BE2C (cell line): ENCODE results near the gene GNAT2.

ENCODE experiments used
- DNase-seq: peaks from one replicate; pipeline ENCODE4 v3.0.0-alpha.2; 2020
- H3K27me3 ChIP-seq: fragments of 250-450 bp; sonication (Bioruptor Pico); 2 replicates; pipeline ENCODE4 v1.5.1; 2020; ENCODE audit warnings: mild to moderate bottlenecking
- H3K36me3 ChIP-seq: fragments of 250-450 bp; sonication (Bioruptor Pico); 2 replicates; pipeline ENCODE4 v1.5.1; 2020; ENCODE audit warnings: mild to moderate bottlenecking
- H3K4me1 ChIP-seq: fragments of 250-450 bp; sonication (Bioruptor Pico); 2 replicates; pipeline ENCODE4 v1.5.1; 2020
- H3K4me3 ChIP-seq: 2 replicates; pipeline ENCODE4 v1.5.1; 2011; ENCODE audit warnings: low read depth, low read length
- H3K9me3 ChIP-seq: fragments of 250-450 bp; sonication (Bioruptor Pico); 2 replicates; pipeline ENCODE4 v1.5.1; 2020
- TF ChIP-seq, protein P1 (sequence below): IDR thresholded peaks from 2 replicates; pipeline ENCODE4 v1.5.1; 2012; ENCODE audit warnings: mild to moderate bottlenecking, low read depth, low read length

Gene GNAT2

GRCh38 chr1:109557520-109557919, 61.9 kb downstream of the GNAT2 start:
- H3K36me3 ChIP-seq, result no peaks in the 10 kb centered on the region
- H3K9me3 ChIP-seq, result no peaks in the 10 kb centered on the region
- H3K27me3 ChIP-seq, result no peaks in the 10 kb centered on the region
- TF ChIP-seq, protein P1, sequence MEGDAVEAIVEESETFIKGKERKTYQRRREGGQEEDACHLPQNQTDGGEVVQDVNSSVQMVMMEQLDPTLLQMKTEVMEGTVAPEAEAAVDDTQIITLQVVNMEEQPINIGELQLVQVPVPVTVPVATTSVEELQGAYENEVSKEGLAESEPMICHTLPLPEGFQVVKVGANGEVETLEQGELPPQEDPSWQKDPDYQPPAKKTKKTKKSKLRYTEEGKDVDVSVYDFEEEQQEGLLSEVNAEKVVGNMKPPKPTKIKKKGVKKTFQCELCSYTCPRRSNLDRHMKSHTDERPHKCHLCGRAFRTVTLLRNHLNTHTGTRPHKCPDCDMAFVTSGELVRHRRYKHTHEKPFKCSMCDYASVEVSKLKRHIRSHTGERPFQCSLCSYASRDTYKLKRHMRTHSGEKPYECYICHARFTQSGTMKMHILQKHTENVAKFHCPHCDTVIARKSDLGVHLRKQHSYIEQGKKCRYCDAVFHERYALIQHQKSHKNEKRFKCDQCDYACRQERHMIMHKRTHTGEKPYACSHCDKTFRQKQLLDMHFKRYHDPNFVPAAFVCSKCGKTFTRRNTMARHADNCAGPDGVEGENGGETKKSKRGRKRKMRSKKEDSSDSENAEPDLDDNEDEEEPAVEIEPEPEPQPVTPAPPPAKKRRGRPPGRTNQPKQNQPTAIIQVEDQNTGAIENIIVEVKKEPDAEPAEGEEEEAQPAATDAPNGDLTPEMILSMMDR, result no peak
- no peaks in the 10 kb centered on the region for H3K4me1 ChIP-seq
- DNase-seq, result no peak
- H3K4me3 ChIP-seq, result no peak overlapping the region

DNA sequence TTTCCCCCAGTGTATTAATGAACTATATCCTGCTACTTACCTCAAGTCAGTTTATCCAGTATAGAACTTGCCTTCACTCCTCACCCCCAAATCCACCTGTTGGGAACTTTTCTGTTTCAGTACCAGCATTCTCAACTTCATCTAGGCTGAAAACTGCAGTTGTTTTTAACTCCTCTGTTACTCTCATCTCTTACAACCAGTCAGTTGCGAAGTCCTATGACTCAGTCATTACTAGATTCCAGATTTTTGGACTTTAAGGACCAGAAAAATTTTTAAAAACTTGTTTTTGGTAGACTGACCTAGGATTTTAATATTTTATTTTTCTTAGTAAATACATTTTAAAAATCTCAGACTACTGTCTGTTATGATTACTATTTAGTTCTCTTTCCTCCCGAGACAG, 62.9 kb downstream of the GNAT2 start:
- DNase-seq, result no peak
- TF ChIP-seq, protein P1, result no peak
- no peaks in the 10 kb centered on the region for H3K27me3 ChIP-seq
- no peak overlapping the region for H3K4me3 ChIP-seq
- H3K36me3 ChIP-seq, result no peaks in the 10 kb centered on the region
- no peaks in the 10 kb centered on the region for H3K4me1 ChIP-seq
- no peaks in the 10 kb centered on the region for H3K9me3 ChIP-seq
